Endothelial cell of umbilical vein (primary cell): Measurements from ENCODE around the gene RNASE7. TPM values are rescaled to one million over a fixed set of nuclear protein-coding genes. Genes with fewer than 3 reads are reported as not detected.

Experiments
- BruUV-seq: library from RNA; stranded (reverse); fragments of 400-500 nt; replicated peaks from 2 replicates; lab custom pipeline; 2021; lab: Mats Ljungman, UMichigan
- CTCF ChIA-PET: fragments of 300-600, 350-600 bp; sonication (Branson Sonifier 250); formaldehyde crosslinking; loops from one replicate; lab custom pipeline; 2021; ENCODE audit warnings: antibody characterized with exemption, inconsistent platforms; lab: Charles Lee
- POLR2A ChIA-PET: fragments of 300-600, 350-600 bp; sonication (Branson Sonifier 250); formaldehyde crosslinking; loops from one replicate; lab custom pipeline; 2021; ENCODE audit warnings: antibody characterized with exemption, inconsistent platforms; lab: Charles Lee
- DNase-seq: peaks from one replicate; pipeline ENCODE4 v3.0.0-alpha.2; 2011; ENCODE audit warnings: low read depth, low spot score
- FAIRE-seq: peaks from 2 replicates; lab custom pipeline; 2011; peaks lifted over from hg19 to GRCh38; lab: Jason Lieb, UNC
- H2AFZ ChIP-seq: 2 replicates; pipeline ENCODE4 v1.6.0; 2012; ENCODE audit warnings: low read depth, low read length, control low read depth, inconsistent platforms
- H3K27ac ChIP-seq: 2 replicates; pipeline ENCODE4 v1.5.1; 2011; ENCODE audit warnings: low read depth, mild to moderate bottlenecking, control low read depth, low read length, moderate library complexity; ENCODE audit not compliant: insufficient read depth
- H3K27me3 ChIP-seq, 2 experiments: 2 replicates each; pipeline versions ENCODE4 v1.6.0 to v1.6.1; 2011; ENCODE audit warnings: low read length in 2 of 2, mixed read lengths in 1 of 2; ENCODE audit not compliant: control insufficient read depth in 2 of 2, insufficient read depth in 2 of 2
- H3K36me3 ChIP-seq, 2 experiments: 2 replicates in 1 of 2; 3 replicates in 1 of 2; pipeline ENCODE4 v1.5.1; 2011; ENCODE audit warnings: low read length in 2 of 2, mild to moderate bottlenecking in 1 of 2, moderate library complexity in 1 of 2; ENCODE audit not compliant: control insufficient read depth in 2 of 2, insufficient read depth in 2 of 2; ENCODE audit errors: extremely low read depth in 1 of 2
- H3K4me1 ChIP-seq: 3 replicates; pipeline ENCODE4 v1.5.1; 2011; ENCODE audit warnings: mild to moderate bottlenecking, low read length; ENCODE audit not compliant: control insufficient read depth, insufficient read depth; ENCODE audit errors: extremely low read depth
- H3K4me2 ChIP-seq: 2 replicates; pipeline ENCODE4 v1.6.1; 2011; ENCODE audit warnings: low read length, control low read depth, mixed read lengths; ENCODE audit not compliant: insufficient read depth
- H3K4me3 ChIP-seq, 3 experiments: fragments of 200-600 bp in 1 of 3; sonication (generic), shearing (Covaris generic) in 1 of 3; replicated peaks in 1 of 3; 2 replicates each; pipeline ENCODE4 v1.5.1; 2011 to 2016; ENCODE audit warnings: control low read depth in 3 of 3, low read length in 3 of 3, mild to moderate bottlenecking in 2 of 3, inconsistent platforms in 1 of 3, low read depth in 1 of 3, moderate library complexity in 1 of 3; ENCODE audit not compliant: insufficient read depth in 1 of 3
- H3K79me2 ChIP-seq: 2 replicates; pipeline ENCODE4 v1.6.0; 2012; ENCODE audit warnings: low read length, inconsistent platforms; ENCODE audit not compliant: control insufficient read depth, insufficient read depth
- H3K9ac ChIP-seq: replicated peaks from 2 replicates; pipeline ENCODE3; 2011; ENCODE audit warnings: low read length, control low read depth; ENCODE audit not compliant: insufficient read depth; ENCODE audit errors: extremely low read depth
- H3K9me1 ChIP-seq: replicated peaks from 3 replicates; pipeline ENCODE4 v1.6.0; 2011; ENCODE audit warnings: mild to moderate bottlenecking, low read length; ENCODE audit not compliant: control insufficient read depth, insufficient read depth; ENCODE audit errors: extremely low read depth
- H3K9me3 ChIP-seq: replicated peaks from 2 replicates; pipeline ENCODE4 v1.5.1; 2012; ENCODE audit warnings: low read length, inconsistent platforms; ENCODE audit not compliant: control insufficient read depth, insufficient read depth
- H4K20me1 ChIP-seq: replicated peaks from 2 replicates; pipeline ENCODE3; 2011; ENCODE audit warnings: mild to moderate bottlenecking, low read length; ENCODE audit not compliant: control insufficient read depth, insufficient read depth; ENCODE audit errors: extremely low read depth
- CTCF ChIP-seq, 2 donors: IDR thresholded peaks; 1 replicate in 1 of 2; 2 replicates in 1 of 2; pipeline ENCODE4 v1.5.1; 2011; ENCODE audit warnings: low read length in 2 of 2, mild to moderate bottlenecking in 2 of 2, moderate library complexity in 2 of 2, control low read depth in 1 of 2, inconsistent platforms in 1 of 2, low read depth in 1 of 2; ENCODE audit not compliant: insufficient read depth in 1 of 2; ENCODE audit errors: extremely low read depth in 1 of 2
- EZH2 ChIP-seq: IDR thresholded peaks from 2 replicates; pipeline ENCODE4 v1.6.1; 2012; ENCODE audit warnings: borderline replicate concordance, low read depth, mild to moderate bottlenecking, moderate library complexity, low read length, inconsistent platforms; ENCODE audit not compliant: severe bottlenecking
- FOS ChIP-seq: IDR thresholded peaks from 2 replicates; pipeline ENCODE4 v1.6.1; 2011; ENCODE audit warnings: mild to moderate bottlenecking, low read length, moderate library complexity, borderline replicate concordance; ENCODE audit not compliant: insufficient read depth
- GATA2 ChIP-seq: IDR thresholded peaks from 2 replicates; pipeline ENCODE4 v1.7.0; 2011; ENCODE audit warnings: low read depth, mild to moderate bottlenecking, moderate library complexity, mixed read lengths, low read length; ENCODE audit not compliant: insufficient read length, insufficient read depth
- JUN ChIP-seq: IDR thresholded peaks from 2 replicates; pipeline ENCODE4 v1.6.1; 2011; ENCODE audit warnings: borderline replicate concordance, low read depth; ENCODE audit not compliant: insufficient read length, insufficient read depth
- MAX ChIP-seq: IDR thresholded peaks from 2 replicates; pipeline ENCODE4 v1.6.1; 2011; ENCODE audit not compliant: insufficient read depth, insufficient read length
- MYC ChIP-seq: IDR thresholded peaks from one replicate; pipeline ENCODE4 v1.6.1; 2011; ENCODE audit warnings: mild to moderate bottlenecking, low read depth, low read length
- POLR2A ChIP-seq: IDR thresholded peaks from 2 replicates; pipeline ENCODE4 v1.6.1; 2012; ENCODE audit warnings: low read depth, mild to moderate bottlenecking, control low read depth, low read length
- POLR2AphosphoS5 ChIP-seq: IDR thresholded peaks from 2 replicates; pipeline ENCODE4 v1.6.1; 2012; ENCODE audit warnings: low read depth, mild to moderate bottlenecking, control low read depth, low read length, moderate library complexity; ENCODE audit not compliant: insufficient read depth
- dilution Hi-C: fragments of 300-500 bp; cut with MboI; formaldehyde crosslinking; loops from one replicate; pipeline ENCODE4 v1.15.0; 2019; ENCODE audit warnings: low sequenced_read_pairs; ENCODE audit not compliant: extremely low pct_ligation_motif_present
- intact Hi-C: fragments of 100-400 bp; cut with micrococcal nuclease; formaldehyde crosslinking; loops from one replicate; pipeline ENCODE4 v1.10.0; 2022
- polyA plus RNA-seq, 4 experiments: library from polyadenylated mRNA; depleted of rRNA in 3 of 4; stranded (reverse) in 3 of 4; unstranded in 1 of 4; fragments of >200 nt; gene quantifications; 2 replicates each; pipeline versions ENCODE4 v1.2.1 to v1.2.3, GENCODE V29; 2011 to 2012; ENCODE audit warnings: missing spikeins in 1 of 4
- total RNA-seq: library from RNA; stranded (reverse); gene quantifications from 2 replicates; pipeline ENCODE4 v1.2.3, GENCODE V29; 2021

RNASE7 gene
- total and polyA plus RNA-seq, 2 donors (not counting 3 experiments of a cell fraction or from before 2014, with no cell fraction given) = not detected

- CTCF ChIA-PET = interaction anchor here (1.0 to 3.5 kb wide), 4 partner anchors 11 to 22 kb away, joined by 3 to 17 read pairs (median 6); partner anchors contain the start of gene ARHGEF40
- Histone ChIP-seq H3K36me3 (peaks cover 0 to 3% of the 10 kb centered on the region in 2 experiments), H3K4me3 (no peak overlapping the region), H3K9me1 (no peaks in the 10 kb centered on the region), H3K27me3 (no peaks in the 10 kb centered on the region), H3K4me1 (no peaks in the 10 kb centered on the region), H2AFZ (no peak overlapping the region), H3K9me3 (no peaks in the 10 kb centered on the region), H3K27ac (no peak overlapping the region), H3K79me2 (no peaks in the 10 kb centered on the region), H4K20me1 (no peaks in the 10 kb centered on the region), H3K4me2 (no peak overlapping the region), H3K9ac (no peak overlapping the region)
- DNase-seq (no peak), FAIRE-seq (no peak)
- intact Hi-C loops = no loop called here
- BruUV-seq = no TSS peak
- no peak for TF ChIP-seq POLR2AphosphoS5
- TF ChIP-seq MYC = no peak
- TF ChIP-seq MAX = no peak
- TF ChIP-seq JUN = no peak
- no peak for TF ChIP-seq EZH2
- no peak for TF ChIP-seq POLR2A
- no peak for TF ChIP-seq CTCF (IDR thresholded peaks at IDR 0.05; ENCODE audit: extremely low read depth in 1 of 2, insufficient read depth in 1 of 2, low read depth in 1 of 2, low read length in 2 of 2)
- no peak for TF ChIP-seq GATA2
- TF ChIP-seq FOS = no peak
- dilution Hi-C loops = no loop called here
- POLR2A ChIA-PET = no interaction called here
Observed at GRCh38 chr14:21081521-21082142, 39.5 kb downstream of the RNASE7 start.
